ENCODE measurements around the gene TUBB6. TPM values are rescaled to one million over a fixed set of nuclear protein-coding genes. Genes with fewer than 3 reads are reported as not detected.
A peak's percentile ranks its signal among the peaks of the same experiment; 100 is the strongest.

TUBB6 gene
- total RNA-seq, 1 experiment from 2014 or later, result 125 TPM

- H3K4me3 ChIP-seq (ENCODE audit: low read depth in 2 of 2, low read length in 2 of 2), result no peak overlapping the region
- CTCF ChIA-PET, result no interaction called here
- ATAC-seq, result no peak
- DNase-seq (ENCODE audit: low read depth, low spot score), result no peak
- no TSS peak for BruUV-seq (replicated peaks)
- POLR2A ChIA-PET, result no interaction called here
- H3K27me3 ChIP-seq (ENCODE audit: control insufficient read depth, insufficient read depth, low read length), result no peaks in the 10 kb centered on the region
- in situ Hi-C loops (cut with HindIII; ENCODE audit: low pct_unique_long_range_greater_than_20kb, low sequenced_read_pairs), result no loop called here
- H3K4me1 ChIP-seq (ENCODE audit: control insufficient read depth, insufficient read depth, low read length), result peaks cover 3% of the 10 kb centered on the region; the same call in 1 of the 2 replicates
- TF ChIP-seq SIN3A (IDR thresholded peaks at IDR 0.05; ENCODE audit: borderline replicate concordance, insufficient read depth, low read depth, low read length) (no peak), CTCF (IDR thresholded peaks at IDR 0.05) (no peak), POLR2AphosphoS5 (IDR thresholded peaks at IDR 0.05; ENCODE audit: low read depth, low read length) (no peak), REST (IDR thresholded peaks at IDR 0.05; ENCODE audit: insufficient read depth in 1 of 2, low read depth in 2 of 2, low read length in 1 of 2) (no peak), TCF7L2 (IDR thresholded peaks at IDR 0.05; ENCODE audit: low read depth, low read length) (no peak)
- H3K9me3 ChIP-seq (ENCODE audit: control insufficient read depth, insufficient read depth, low read depth, low read length), result no peaks in the 10 kb centered on the region
- H3K36me3 ChIP-seq (ENCODE audit: control insufficient read depth, insufficient read depth, low read length), result no peaks in the 10 kb centered on the region
- intact Hi-C loops (cut with micrococcal nuclease; ENCODE audit: unreplicated experiment), result no loop called here
- H3K27ac ChIP-seq (ENCODE audit: low read length), result no peak overlapping the region
These were observed 28.2 kb downstream of the TUBB6 start for GRCh38 chr18:12336171-12336613.

- Histone ChIP-seq H3K27ac (ENCODE audit: low read length) (no peak overlapping the region), H3K27me3 (ENCODE audit: control insufficient read depth, insufficient read depth, low read length) (no peaks in the 10 kb centered on the region), H3K4me1 (ENCODE audit: control insufficient read depth, insufficient read depth, low read length) (peaks cover 3% of the 10 kb centered on the region; the same call in 1 of the 2 replicates), H3K4me3 (ENCODE audit: low read depth in 2 of 2, low read length in 2 of 2) (no peak overlapping the region), H3K9me3 (ENCODE audit: control insufficient read depth, insufficient read depth, low read depth, low read length) (no peaks in the 10 kb centered on the region), H3K36me3 (ENCODE audit: control insufficient read depth, insufficient read depth, low read length) (no peaks in the 10 kb centered on the region)
- CTCF ChIA-PET, result no interaction called here
- in situ Hi-C loops (cut with HindIII; ENCODE audit: low pct_unique_long_range_greater_than_20kb, low sequenced_read_pairs), result no loop called here
- DNase-seq (ENCODE audit: low read depth, low spot score), result no peak
- intact Hi-C loops (cut with micrococcal nuclease; ENCODE audit: unreplicated experiment), result no loop called here
- no TSS peak for BruUV-seq (replicated peaks)
- POLR2A ChIA-PET, result no interaction called here
- ATAC-seq, result peak; percentile 73; the same call in 1 of the 2 replicates
- TF ChIP-seq TCF7L2 (IDR thresholded peaks at IDR 0.05; ENCODE audit: low read depth, low read length) (no peak), CTCF (IDR thresholded peaks at IDR 0.05) (no peak), REST (IDR thresholded peaks at IDR 0.05; ENCODE audit: insufficient read depth in 1 of 2, low read depth in 2 of 2, low read length in 1 of 2) (no peak), SIN3A (IDR thresholded peaks at IDR 0.05; ENCODE audit: borderline replicate concordance, insufficient read depth, low read depth, low read length) (no peak), POLR2AphosphoS5 (IDR thresholded peaks at IDR 0.05; ENCODE audit: low read depth, low read length) (no peak)
These were observed 28.8 kb downstream of the TUBB6 start for GRCh38 chr18:12336887-12337286.

Measured in Panc1 (cell line).